Testis (tissue), 3 donors: ENCODE measurements around the gene STIM2. TPM values are rescaled to one million over a fixed set of nuclear protein-coding genes. Genes with fewer than 3 reads are reported as not detected.

Experiments
- DNase-seq: peaks from one replicate; pipeline ENCODE4 v3.0.0-alpha.2; 2019
- H3K27ac ChIP-seq, 2 donors: fragments of 200-600 bp; sonication (generic); one replicate each; pipeline ENCODE4 v1.5.1; 2019
- H3K27me3 ChIP-seq: fragments of 200-600 bp; sonication (generic); one replicate; pipeline ENCODE4 v1.5.1; 2019
- H3K36me3 ChIP-seq: fragments of 200-600 bp; sonication (generic); one replicate; pipeline ENCODE4 v1.5.1; 2017; ENCODE audit warnings: low read depth; ENCODE audit errors: missing control alignments
- H3K4me1 ChIP-seq: fragments of 200-600 bp; sonication (generic); one replicate; pipeline ENCODE4 v1.5.1; 2019
- H3K4me3 ChIP-seq, 2 donors: fragments of 200-600 bp; sonication (generic); one replicate each; pipeline ENCODE4 v1.5.1; 2017 to 2019
- H3K9me3 ChIP-seq: fragments of 200-600 bp; sonication (generic); one replicate; pipeline ENCODE4 v1.5.1; 2017
- CTCF ChIP-seq, 3 experiments: fragments of 450-650 bp in 2 of 3; fragments of 200-600 bp in 1 of 3; sonication (generic) in 1 of 3; IDR thresholded peaks; one replicate each; pipeline ENCODE4 v1.5.1; 2016 to 2019; ENCODE audit warnings: antibody characterized with exemption in 3 of 3, mild to moderate bottlenecking in 2 of 3, moderate library complexity in 1 of 3
- POLR2A ChIP-seq: fragments of 450-650 bp; IDR thresholded peaks from one replicate; pipeline ENCODE4 v1.6.1; 2017; ENCODE audit warnings: antibody characterized with exemption, mild to moderate bottlenecking, moderate library complexity
- WGBS, 2 donors: methylation state at CpG; one replicate each; pipeline ENCODE4 v1.1.5; 2018; 5-methylcytosine and 5-hydroxymethylcytosine counted together
- intact Hi-C: fragments of 100-400 bp; cut with DNase I; formaldehyde crosslinking; loops from one replicate; pipeline ENCODE4 v1.15.1; 2023; ENCODE audit warnings: low total_unique reads
- polyA plus RNA-seq: library from polyadenylated mRNA; stranded (reverse); fragments of 350-450 nt; fragmentation: Illumina TruSeq; extraction: RNeasy Lipid Tissue Mini Kit (QIAGEN cat#74804); gene quantifications from one replicate; pipeline ENCODE4 v1.2.3, GENCODE V29; 2014; ENCODE audit warnings: low read depth, low replicate concordance; ENCODE audit not compliant: insufficient read depth
- total RNA-seq, 2 donors: library from RNA; depleted of rRNA; stranded (reverse); fragments of >200 nt; gene quantifications; one replicate each; pipeline ENCODE4 v1.2.3, GENCODE V29; 2016

STIM2 gene
- total and polyA plus RNA-seq, 3 donors from 2014 or later = 14.3 to 35.0 (median 29.4) TPM

GRCh38 chr4:26877961-26878360 lies 17.3 kb downstream of the STIM2 start:
- no peak for TF ChIP-seq POLR2A
- no peak for TF ChIP-seq CTCF (IDR thresholded peaks at IDR 0.05)
- Histone ChIP-seq H3K27ac (no peak overlapping the region), H3K4me1 (no peaks in the 10 kb centered on the region), H3K36me3 (no peaks in the 10 kb centered on the region), H3K4me3 (no peak overlapping the region), H3K27me3 (no peaks in the 10 kb centered on the region), H3K9me3 (no peaks in the 10 kb centered on the region)
- DNase-seq = no peak
- intact Hi-C loops = no loop called here
- WGBS, 2 donors = 91 to 93% methylated on average over 3 of the region's 3 CpGs

DNA sequence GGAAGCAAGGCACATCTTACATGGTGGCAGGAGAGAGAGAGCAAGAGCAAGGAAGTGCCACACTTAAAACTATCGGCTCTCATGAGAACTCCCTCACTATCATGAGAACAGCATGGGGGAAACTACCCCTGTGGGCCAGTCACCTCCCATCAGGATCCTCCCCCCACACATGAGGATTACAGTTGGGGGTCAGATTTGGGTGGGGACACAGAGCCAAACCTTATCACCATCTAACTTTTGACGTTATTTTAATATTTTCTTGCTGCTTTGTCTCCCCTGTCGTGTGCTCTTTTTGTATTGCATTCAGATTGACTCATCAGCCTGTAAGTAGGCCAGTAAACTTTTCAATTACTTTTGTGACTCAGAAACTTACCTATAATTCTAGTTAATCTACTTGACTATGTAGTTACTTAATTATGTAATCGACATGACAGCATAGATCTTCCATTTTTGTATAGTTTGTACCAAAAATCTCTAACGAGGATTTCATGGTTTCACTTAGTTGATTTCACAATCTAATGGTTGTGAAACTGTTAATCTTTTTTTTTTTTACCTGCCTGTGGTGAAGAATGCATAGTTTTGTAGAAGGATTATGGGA lies 18.3 kb downstream of the STIM2 start:
- H3K27me3 ChIP-seq = no peaks in the 10 kb centered on the region
- intact Hi-C loops = no loop called here

GRCh38 chr4:26879805-26880204 lies 19.2 kb downstream of the STIM2 start:
- Histone ChIP-seq H3K36me3 (no peaks in the 10 kb centered on the region), H3K4me1 (no peaks in the 10 kb centered on the region), H3K27ac (no peak overlapping the region), H3K9me3 (no peaks in the 10 kb centered on the region), H3K4me3 (no peak overlapping the region), H3K27me3 (no peaks in the 10 kb centered on the region)
- TF ChIP-seq CTCF (IDR thresholded peaks at IDR 0.05) (no peak), POLR2A (no peak)
- WGBS, 2 donors = 95 to 98% methylated on average over 2 of the region's 2 CpGs
- DNase-seq = no peak
- intact Hi-C loops = no loop called here

More for the DNA sequence above, 18.3 kb downstream of the STIM2 start:
- H3K9me3 ChIP-seq = no peaks in the 10 kb centered on the region
- no peak for DNase-seq
- H3K4me1 ChIP-seq = no peaks in the 10 kb centered on the region
- H3K27ac ChIP-seq = no peak overlapping the region
- H3K36me3 ChIP-seq = no peaks in the 10 kb centered on the region
- no peak for TF ChIP-seq POLR2A
- no peak for TF ChIP-seq CTCF (IDR thresholded peaks at IDR 0.05)
- 91 to 94% methylated on average over 5 of the region's 5 CpGs for WGBS, 2 donors
- no peak overlapping the region for H3K4me3 ChIP-seq

GRCh38 chr4:26884026-26884425 lies 23.4 kb downstream of the STIM2 start:
- intact Hi-C loops = no loop called here
- WGBS, 2 donors = 53 to 73% methylated on average over 2 of the region's 2 CpGs

More at GRCh38 chr4:26884026-26884425, 23.4 kb downstream of the STIM2 start:
- H3K4me1 ChIP-seq = no peaks in the 10 kb centered on the region
- H3K36me3 ChIP-seq = no peaks in the 10 kb centered on the region
- no peak overlapping the region for H3K4me3 ChIP-seq
- no peak overlapping the region for H3K27ac ChIP-seq
- H3K9me3 ChIP-seq = no peaks in the 10 kb centered on the region
- DNase-seq = no peak
- H3K27me3 ChIP-seq = no peaks in the 10 kb centered on the region
- TF ChIP-seq CTCF (IDR thresholded peaks at IDR 0.05) (no peak), POLR2A (no peak)
